Neural progenitor cell (in vitro differentiated cells): Measurements from ENCODE around the gene HSPG2.

Experiments used
- CTCF ChIP-seq: fragments of 200-600 bp; sonication (generic); IDR thresholded peaks from 2 replicates; pipeline ENCODE4 v1.5.1; 2017; ENCODE audit warnings: antibody characterized with exemption, mild to moderate bottlenecking
- EZH2 ChIP-seq: fragments of 200-600 bp; sonication (generic); IDR thresholded peaks from 2 replicates; pipeline ENCODE4 v1.6.1; 2017; ENCODE audit warnings: antibody characterized with exemption, mild to moderate bottlenecking, moderate library complexity

- TF ChIP-seq CTCF (no peak), EZH2 (no peak)
Measured at GRCh38 chr1:21867451-21867996, 69.6 kb downstream of the HSPG2 start.
